ENCODE data around the gene TARBP1.

- TF ChIP-seq CTCF (IDR thresholded peaks at IDR 0.05; ENCODE audit: insufficient read depth, low read length) (no peak), GABPA (IDR thresholded peaks at IDR 0.05; ENCODE audit: low read depth) (no peak)
Observed at GRCh38 chr1:234396092-234396491, 82.9 kb downstream of the TARBP1 start.

Data from HL-60 (cell line).